ENCODE measurements around the gene AOPEP.
A peak's percentile ranks its signal among the peaks of the same experiment; 100 is the strongest.
"Not testable (repeated sequence)": the region's sequence is repeated elsewhere in the genome, so short reads cannot be mapped to it uniquely, and the experiment has no call there.

The AOPEP gene

GRCh38 chr9:94861589-94862272, 135.2 kb downstream of the AOPEP start:
- H3K27ac ChIP-seq, result no peak overlapping the region
- no peak for DNase-seq (ENCODE audit: low read depth, low spot score)

DNA sequence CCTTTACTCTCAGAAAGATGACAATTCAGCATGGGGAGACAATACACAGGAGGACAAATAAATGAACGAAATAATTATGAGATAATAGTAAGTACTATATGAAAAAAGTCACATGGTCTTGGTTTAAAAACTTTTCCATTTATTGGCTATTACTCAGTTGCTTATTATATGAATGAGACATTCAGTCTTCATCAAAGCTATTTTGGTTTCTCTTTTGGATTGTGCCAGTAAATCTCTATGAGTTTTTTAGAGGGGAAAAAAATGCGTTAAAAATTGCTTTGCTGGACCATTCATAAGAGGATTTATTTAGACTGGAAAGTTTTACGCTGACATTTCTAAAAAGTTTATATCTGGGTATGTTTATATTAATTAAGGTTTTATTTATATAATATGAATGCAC, 137.7 kb downstream of the AOPEP start:
- no peak for DNase-seq (ENCODE audit: low read depth, low spot score)
- H3K27ac ChIP-seq, result no peak overlapping the region

- no peak overlapping the region for H3K27ac ChIP-seq
- no peak for DNase-seq (ENCODE audit: low read depth, low spot score)
Measured at GRCh38 chr9:94864862-94865509, 138.5 kb downstream of the AOPEP start.

DNA sequence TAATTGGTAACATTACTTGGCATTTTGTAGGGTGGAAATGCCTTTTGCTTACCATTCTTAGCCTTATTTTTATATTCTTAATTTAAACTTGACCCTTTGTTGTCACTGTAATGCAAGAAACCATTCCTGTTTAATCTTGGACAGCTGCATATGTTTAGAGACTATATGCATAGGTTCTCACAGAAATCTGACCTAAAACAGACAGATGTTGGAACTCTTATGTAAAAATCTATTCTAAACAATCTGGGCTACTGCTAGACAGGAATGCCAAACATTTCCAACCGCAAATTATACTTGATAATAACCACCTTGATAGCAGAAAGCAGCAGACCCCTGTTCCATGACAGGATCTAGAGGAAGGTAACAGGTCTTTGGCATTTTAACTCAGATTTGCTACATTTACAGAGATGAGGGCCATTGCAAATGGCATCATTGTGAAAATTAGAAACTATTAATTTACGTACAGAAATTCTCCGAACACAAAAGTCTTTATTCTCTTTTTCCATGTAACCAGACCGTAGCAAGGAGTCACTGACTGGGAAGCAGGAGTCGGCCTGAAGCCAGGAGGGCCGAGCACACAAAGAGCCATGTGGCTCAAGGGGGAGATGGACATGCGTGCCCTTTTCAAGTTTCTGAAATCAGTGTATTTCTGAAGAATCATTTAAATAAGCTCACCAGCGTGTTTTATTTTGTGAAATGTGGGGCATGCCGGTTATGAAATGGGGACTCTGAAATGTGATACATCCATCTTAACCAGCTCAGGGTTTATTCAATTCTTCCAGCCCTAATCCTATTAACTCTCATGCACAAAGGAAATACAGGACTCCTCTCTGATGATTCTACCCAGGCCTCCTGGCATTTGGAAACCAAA, 139.3 kb downstream of the AOPEP start:
- no peak for DNase-seq (ENCODE audit: low read depth, low spot score)
- H3K27ac ChIP-seq, result peak overlapping the region; percentile 87

DNA sequence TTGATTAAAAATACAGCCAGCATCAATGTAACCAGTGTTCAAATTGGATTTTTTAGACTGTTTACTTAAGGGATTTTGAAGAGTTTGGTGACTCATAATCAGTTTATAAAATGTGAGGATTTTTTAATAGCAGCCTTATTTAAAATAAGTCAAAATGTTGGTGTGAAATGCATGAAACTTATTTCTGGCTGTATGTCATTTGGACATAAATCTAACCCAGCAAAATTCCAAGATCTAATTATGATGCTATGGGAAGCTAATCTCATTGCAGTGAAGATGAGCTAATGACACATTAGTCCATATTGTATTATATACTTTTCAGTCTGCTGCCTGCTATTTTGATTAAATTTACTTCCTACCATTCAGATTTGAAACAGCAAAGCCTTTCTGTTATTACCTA, 140.3 kb downstream of the AOPEP start:
- peak overlapping the region; percentile 87 for H3K27ac ChIP-seq
- DNase-seq (ENCODE audit: low read depth, low spot score), result no peak

DNA sequence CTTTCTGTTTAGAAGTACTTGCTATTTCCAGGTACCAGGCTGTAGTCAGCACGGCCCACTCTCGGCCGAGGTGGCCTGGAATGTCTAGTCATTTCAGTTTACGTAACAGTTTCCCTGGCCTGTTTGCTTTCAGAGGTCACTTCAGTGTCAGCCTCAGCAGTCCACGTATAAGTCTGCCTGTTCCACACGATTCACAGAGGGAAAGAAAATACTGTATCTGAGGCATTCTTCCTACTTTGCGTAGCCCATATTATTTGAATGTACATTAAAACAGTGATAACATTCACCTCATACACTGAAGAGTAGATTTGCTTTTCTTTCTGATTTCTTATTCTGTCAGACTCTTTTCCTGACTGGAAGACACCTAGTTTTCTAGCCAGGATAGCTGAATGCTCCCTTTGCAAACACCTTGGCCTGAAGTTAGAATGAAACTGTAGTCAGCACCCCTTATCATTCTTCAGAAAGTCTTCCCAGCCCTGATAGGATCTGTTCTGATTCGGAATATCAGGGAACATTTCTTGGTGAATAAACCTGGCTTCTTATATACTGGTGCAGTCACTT, 140.9 kb downstream of the AOPEP start:
- DNase-seq (ENCODE audit: low read depth, low spot score), result peak; percentile 65
- peak overlapping the region; percentile 87 for H3K27ac ChIP-seq

- peak overlapping the region; percentile 87 for H3K27ac ChIP-seq
- DNase-seq (ENCODE audit: low read depth, low spot score), result no peak
Measured at GRCh38 chr9:94867842-94868312, 141.4 kb downstream of the AOPEP start.

DNA sequence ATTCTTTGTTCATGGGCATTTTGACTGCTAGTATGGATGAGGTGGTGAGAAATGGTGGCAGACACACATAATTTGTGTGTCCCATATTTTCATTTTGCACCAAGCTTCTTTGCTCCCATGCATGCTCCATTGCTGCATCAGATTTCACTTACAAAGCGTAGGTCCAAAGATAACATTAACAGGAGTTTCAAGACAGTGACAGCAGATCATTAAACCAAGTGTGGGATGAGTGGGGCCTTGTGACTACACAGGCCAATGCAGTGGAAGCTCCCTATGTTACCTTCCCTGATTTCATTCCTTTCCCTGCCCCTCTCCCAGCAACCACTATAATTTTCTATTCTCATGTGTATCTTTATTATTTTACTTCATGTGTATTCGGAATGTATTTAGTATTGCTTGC, 142.0 kb downstream of the AOPEP start:
- no peak for DNase-seq (ENCODE audit: low read depth, low spot score)
- peak overlapping the region; percentile 87 for H3K27ac ChIP-seq

DNA sequence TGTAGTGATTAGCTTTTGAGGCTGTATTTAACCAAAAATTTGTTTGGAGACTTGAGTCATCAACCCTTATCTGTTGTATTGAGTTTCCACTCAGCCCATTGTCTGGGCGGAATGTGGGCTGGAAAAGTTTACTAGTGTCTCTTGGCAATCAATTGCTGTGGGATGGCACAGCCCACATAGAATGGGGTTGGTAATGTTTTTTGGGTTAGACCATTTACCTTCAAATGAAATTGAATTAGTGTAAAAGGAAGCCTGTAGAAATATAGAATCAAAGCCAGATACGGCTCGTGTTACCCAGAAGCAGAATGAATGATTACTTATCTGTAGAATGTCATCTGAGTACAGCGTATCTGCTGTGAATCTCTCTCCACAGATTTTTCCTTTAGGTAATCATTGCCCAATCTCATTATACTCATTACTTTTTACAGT, 142.9 kb downstream of the AOPEP start:
- DNase-seq (ENCODE audit: low read depth, low spot score), result no peak
- no peak overlapping the region for H3K27ac ChIP-seq

- peak overlapping the region; percentile 79 for H3K27ac ChIP-seq
- DNase-seq (ENCODE audit: low read depth, low spot score), result no peak
Measured at GRCh38 chr9:94870465-94870792, 143.9 kb downstream of the AOPEP start.

- H3K27ac ChIP-seq, result peak overlapping the region; percentile 79
- DNase-seq (ENCODE audit: low read depth, low spot score), result no peak
Measured at GRCh38 chr9:94870793-94871558, 144.5 kb downstream of the AOPEP start.

DNA sequence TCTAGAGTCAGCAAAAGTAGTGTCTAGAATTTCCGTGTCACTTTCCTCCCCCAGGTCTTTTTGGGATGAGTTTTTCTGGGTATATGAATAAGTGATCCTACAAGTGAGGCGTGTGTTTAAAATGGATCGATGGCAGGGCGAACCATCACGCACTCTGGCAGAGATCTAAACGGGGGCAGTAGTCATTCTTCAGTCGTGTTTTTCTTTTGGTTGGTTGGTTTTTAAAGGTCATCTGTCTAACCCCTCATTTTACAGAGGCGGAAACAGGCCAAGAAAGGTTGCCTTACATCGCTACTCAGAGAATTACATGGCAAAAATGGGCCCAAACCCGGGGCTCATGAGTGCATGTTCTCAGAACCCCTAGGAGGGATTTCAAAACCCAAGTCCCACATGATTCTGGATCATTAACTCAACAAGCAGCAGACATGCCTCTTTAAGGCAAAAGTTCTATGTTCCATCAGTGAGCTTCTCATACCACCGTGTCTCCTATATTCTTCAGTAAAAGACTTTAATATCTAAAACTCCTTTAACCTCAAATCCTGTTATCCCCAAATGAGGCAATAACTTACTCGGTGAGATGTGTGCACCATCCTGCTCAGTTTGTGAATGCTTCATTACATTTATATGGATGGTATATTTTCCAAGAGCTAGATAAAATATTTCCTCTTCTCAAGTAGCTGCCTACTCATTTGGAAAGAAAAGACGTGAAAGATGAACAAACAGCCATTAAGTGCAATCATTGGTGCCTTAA, 145.8 kb downstream of the AOPEP start:
- DNase-seq (ENCODE audit: low read depth, low spot score), result no peak
- peak overlapping the region; percentile 79 for H3K27ac ChIP-seq

DNA sequence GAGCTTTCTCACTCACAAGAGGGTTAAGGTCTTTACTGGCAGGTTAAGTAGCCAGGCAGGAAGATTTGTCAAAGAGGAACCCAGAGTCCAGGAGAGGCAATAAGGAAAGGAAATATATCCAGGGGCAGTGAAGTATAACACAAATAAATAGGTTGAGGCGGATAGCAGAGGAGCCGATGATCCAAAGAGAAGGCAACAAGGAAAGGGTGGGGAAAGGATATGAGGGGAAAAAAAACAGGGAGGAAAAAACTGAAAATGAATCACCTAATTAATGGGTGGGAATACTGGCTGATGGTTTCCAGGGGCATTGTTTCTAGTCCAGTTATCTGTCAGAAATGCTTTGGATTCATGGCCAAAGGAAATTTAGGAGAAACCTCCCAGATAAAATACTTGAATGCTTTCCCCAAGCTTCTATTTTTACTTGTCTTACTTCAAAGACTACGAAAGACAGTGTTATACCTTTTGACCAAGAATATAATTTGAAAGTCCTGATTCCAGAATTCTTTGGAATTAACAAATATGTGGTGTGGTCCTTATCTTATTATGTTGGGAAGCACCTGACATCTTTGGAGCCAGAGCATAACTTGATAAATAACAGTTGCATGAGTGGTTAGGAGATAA, 146.5 kb downstream of the AOPEP start:
- no peak for DNase-seq (ENCODE audit: low read depth, low spot score)
- peak overlapping the region; percentile 50 for H3K27ac ChIP-seq

DNA sequence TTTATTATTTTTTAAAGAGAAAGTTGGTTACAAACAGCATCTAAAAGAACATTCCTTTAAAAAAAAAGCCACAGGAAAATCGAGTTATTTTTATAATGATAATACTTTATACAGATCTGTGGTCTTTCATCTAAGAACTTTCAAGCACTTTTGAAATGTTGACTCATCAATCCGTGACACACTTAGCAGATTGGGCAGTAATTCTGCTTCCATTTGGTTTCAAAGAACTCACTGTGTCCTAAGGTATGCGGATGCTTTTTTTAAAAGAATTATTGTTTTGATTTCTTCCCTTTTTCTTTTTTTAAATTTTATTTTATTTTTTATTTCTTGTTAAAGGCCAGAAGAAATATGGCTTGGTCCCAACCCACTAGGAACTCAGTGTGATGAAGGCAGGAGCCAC, 147.8 kb downstream of the AOPEP start:
- peak overlapping the region; percentile 50 for H3K27ac ChIP-seq
- DNase-seq (ENCODE audit: low read depth, low spot score), result no peak

DNA sequence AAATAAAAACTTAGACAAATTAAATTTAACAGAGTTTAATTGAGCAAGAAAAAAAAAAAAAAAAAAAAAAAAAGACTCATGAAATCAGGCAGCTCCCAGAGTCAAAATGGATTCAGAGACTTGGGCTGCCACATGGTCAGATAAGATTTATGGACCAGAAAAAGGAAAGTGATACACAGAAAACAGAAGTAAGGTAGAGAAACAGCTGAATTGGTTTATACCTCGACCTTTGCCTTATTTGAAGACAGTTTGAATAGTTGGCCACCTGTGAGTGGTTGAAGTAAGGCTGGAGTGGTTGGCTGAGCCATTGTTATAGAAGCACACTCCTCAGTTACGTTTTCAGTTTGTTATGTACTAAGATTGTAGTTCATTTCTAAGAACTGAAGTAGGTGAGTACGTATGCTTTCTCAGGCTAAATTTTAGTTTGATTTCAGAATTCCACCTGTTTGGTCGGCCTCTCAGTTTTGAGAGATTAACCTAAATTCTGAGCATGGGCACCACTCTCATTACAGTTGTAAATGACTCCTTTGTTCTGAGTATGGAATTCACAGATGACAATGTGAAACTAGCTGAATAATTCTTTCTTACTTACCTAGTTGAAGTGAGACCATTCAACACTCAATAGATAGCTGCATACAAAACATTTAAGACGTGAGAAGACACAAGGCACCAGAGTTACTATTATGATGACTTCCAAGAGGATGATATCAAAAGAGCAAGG, 149.0 kb downstream of the AOPEP start:
- H3K27ac ChIP-seq, result no peak overlapping the region
- DNase-seq (ENCODE audit: low read depth, low spot score), result no peak

DNA sequence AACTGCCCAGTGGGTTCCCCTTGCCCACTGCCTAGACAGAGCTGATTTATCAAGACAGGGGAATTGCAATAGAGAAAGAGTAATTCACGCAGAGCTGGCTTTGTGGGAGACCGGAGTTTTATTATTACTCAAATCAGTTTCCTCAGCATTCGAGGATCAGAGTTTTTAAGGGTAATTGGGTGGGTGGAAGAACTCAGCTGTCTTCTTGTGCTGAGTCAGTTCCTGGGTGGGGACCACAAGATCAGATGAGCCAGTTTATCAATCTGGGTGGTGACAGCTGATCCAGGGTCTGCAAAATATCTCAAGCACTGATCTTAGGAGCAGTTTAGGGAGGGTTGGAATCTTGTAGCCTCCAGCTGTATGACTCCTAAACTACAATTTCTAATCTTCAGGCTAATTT, 152.3 kb downstream of the AOPEP start:
- not testable (repeated sequence) for H3K27ac ChIP-seq; DNase-seq (ENCODE audit: low read depth, low spot score)

- H3K27ac ChIP-seq, result no peak overlapping the region
- DNase-seq (ENCODE audit: low read depth, low spot score), result no peak
Measured at GRCh38 chr9:94879230-94879629, 152.7 kb downstream of the AOPEP start.

DNA sequence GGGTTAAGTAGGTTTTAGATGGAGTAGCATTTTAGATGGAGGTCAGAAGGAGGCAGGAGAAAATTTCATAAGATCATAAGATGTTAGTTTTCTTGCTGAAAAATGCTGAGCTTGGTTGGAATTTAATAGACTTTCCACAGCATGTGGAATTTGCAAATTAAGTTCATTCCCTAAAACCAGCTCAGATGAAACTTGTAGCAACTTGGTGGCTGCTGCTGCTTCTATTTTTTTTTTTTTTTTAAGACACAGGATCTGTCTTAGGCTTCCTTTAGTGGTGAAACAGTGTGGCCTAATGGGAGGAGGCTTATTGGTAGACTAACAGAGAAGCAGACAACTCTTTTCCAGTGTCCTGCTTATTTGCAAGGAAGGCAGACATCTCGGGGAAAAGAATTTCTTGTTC, 154.5 kb downstream of the AOPEP start:
- no peak for DNase-seq (ENCODE audit: low read depth, low spot score)
- H3K27ac ChIP-seq, result no peak overlapping the region
